HK-2 (cell line): ENCODE results near the gene CCDC121.

ENCODE experiments used
- DNase-seq: peaks from one replicate; pipeline ENCODE4 v3.0.0-alpha.2; 2018; ENCODE audit not compliant: unreplicated experiment

CCDC121 gene

DNA sequence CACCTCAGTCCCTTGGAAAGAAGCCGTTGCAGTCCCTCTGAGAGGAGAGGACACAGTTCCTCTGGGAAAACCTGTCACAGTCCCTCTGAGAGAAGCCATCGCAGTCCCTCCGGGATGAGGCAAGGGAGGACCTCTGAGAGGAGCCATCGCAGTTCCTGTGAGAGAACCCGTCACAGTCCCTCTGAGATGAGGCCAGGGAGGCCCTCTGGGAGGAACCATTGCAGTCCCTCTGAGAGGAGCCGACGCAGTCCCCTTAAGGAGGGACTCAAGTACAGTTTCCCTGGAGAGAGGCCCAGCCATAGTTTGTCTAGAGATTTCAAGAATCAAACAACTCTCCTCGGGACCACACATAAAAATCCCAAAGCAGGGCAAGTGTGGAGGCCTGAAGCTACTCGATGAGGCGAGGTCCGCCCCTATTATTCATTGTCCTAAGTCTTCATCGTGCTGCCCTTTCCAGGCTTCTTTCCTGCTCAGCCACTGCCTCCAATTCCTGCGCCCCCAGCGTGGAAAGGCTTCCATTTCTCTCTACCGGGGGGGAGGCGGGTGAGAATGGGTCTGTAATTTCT is 46.6 kb downstream of the CCDC121 start:
- DNase-seq = no peak

- DNase-seq = no peak
These were observed 47.2 kb downstream of the CCDC121 start for GRCh38 chr2:27581417-27582128.
